Astrocyte (in vitro differentiated cells and primary cell): Measurements from ENCODE around the gene TRAPPC2. TPM values are rescaled to one million over a fixed set of nuclear protein-coding genes. Genes with fewer than 3 reads are reported as not detected.

ENCODE experiments used
- DNase-seq: peaks from one replicate; pipeline ENCODE4 v3.0.0-alpha.2; 2010; ENCODE audit warnings: low read depth
- FAIRE-seq: peaks from 2 replicates; lab custom pipeline; 2011; peaks lifted over from hg19 to GRCh38; lab: Jason Lieb, UNC
- H2AFZ ChIP-seq: 2 replicates; pipeline ENCODE4 v1.6.0; 2012; ENCODE audit warnings: low read depth, low read length, inconsistent platforms
- H3K27ac ChIP-seq: 2 replicates; pipeline ENCODE4 v1.5.1; 2011; ENCODE audit warnings: low read depth, low read length, inconsistent platforms
- H3K27me3 ChIP-seq: 2 replicates; pipeline ENCODE4 v1.6.0; 2011; ENCODE audit warnings: low read length, inconsistent platforms; ENCODE audit not compliant: insufficient read depth
- H3K36me3 ChIP-seq: 2 replicates; pipeline ENCODE4 v1.5.1; 2011; ENCODE audit warnings: low read length, inconsistent platforms; ENCODE audit not compliant: insufficient read depth
- H3K4me1 ChIP-seq: 2 replicates; pipeline ENCODE4 v1.5.1; 2011; ENCODE audit warnings: low read length, inconsistent platforms; ENCODE audit not compliant: insufficient read depth
- H3K4me2 ChIP-seq: 2 replicates; pipeline ENCODE4 v1.6.0; 2012; ENCODE audit warnings: low read length, inconsistent platforms
- H3K4me3 ChIP-seq: 2 replicates; pipeline ENCODE4 v1.5.1; 2011; ENCODE audit warnings: low read depth, mild to moderate bottlenecking, low read length, inconsistent platforms; ENCODE audit not compliant: insufficient read depth
- H3K79me2 ChIP-seq: 2 replicates; pipeline ENCODE4 v1.6.0; 2012; ENCODE audit warnings: mild to moderate bottlenecking, low read length, inconsistent platforms; ENCODE audit not compliant: insufficient read depth
- H3K9ac ChIP-seq: 2 replicates; pipeline ENCODE4 v1.6.0; 2012; ENCODE audit warnings: mild to moderate bottlenecking, low read length, inconsistent platforms
- H3K9me3 ChIP-seq: 2 replicates; pipeline ENCODE4 v1.5.1; 2012; ENCODE audit warnings: low read depth, mild to moderate bottlenecking, low read length, inconsistent platforms; ENCODE audit not compliant: insufficient read depth
- H4K20me1 ChIP-seq: 2 replicates; pipeline ENCODE4 v1.6.0; 2012; ENCODE audit warnings: low read length, inconsistent platforms; ENCODE audit not compliant: insufficient read depth
- H3K27ac Mint-ChIP-seq: one replicate; pipeline ENCODE4 v1.8.0; 2021; ENCODE audit warnings: mild to moderate bottlenecking, mixed read lengths; ENCODE audit not compliant: unreplicated experiment
- H3K27me3 Mint-ChIP-seq: one replicate; pipeline ENCODE4 v1.8.0; 2021; ENCODE audit warnings: low read depth, mixed read lengths; ENCODE audit not compliant: unreplicated experiment
- H3K36me3 Mint-ChIP-seq: one replicate; pipeline ENCODE4 v1.8.0; 2021; ENCODE audit warnings: low read depth, mixed read lengths; ENCODE audit not compliant: unreplicated experiment
- H3K4me1 Mint-ChIP-seq: one replicate; pipeline ENCODE4 v1.8.0; 2021; ENCODE audit warnings: low read depth, mixed read lengths; ENCODE audit not compliant: unreplicated experiment
- H3K4me3 Mint-ChIP-seq: one replicate; pipeline ENCODE4 v1.8.0; 2021; ENCODE audit warnings: mild to moderate bottlenecking, moderate library complexity, mixed read lengths; ENCODE audit not compliant: unreplicated experiment
- H3K9me3 Mint-ChIP-seq: one replicate; pipeline ENCODE4 v1.8.0; 2021; ENCODE audit warnings: mild to moderate bottlenecking, mixed read lengths; ENCODE audit not compliant: unreplicated experiment
- EZH2 ChIP-seq: IDR thresholded peaks from 2 replicates; pipeline ENCODE4 v1.6.1; 2012; ENCODE audit warnings: mild to moderate bottlenecking, low read length, inconsistent platforms; ENCODE audit not compliant: insufficient read depth
- total RNA-seq: library from RNA; stranded (reverse); gene quantifications from 2 replicates; pipeline ENCODE4 v1.2.1, GENCODE V29; 2021
- TF ChIP-seq, protein P1 (sequence below): IDR thresholded peaks from 2 replicates; pipeline ENCODE4 v1.5.1; 2011; ENCODE audit warnings: low read depth, mild to moderate bottlenecking, inconsistent platforms, low read length, moderate library complexity; ENCODE audit not compliant: insufficient read depth

The TRAPPC2 gene
- total RNA-seq, 1 donor from 2014 or later, result 17.0 TPM

GRCh38 chrX:13695601-13696115, 38.8 kb downstream of the TRAPPC2 start:
- Histone ChIP-seq H2AFZ (no peak overlapping the region), H3K4me1 (peaks cover 31% of the 10 kb centered on the region), H3K4me3 (no peak overlapping the region), H3K27ac (no peak overlapping the region), H3K79me2 (peaks cover 96% of the 10 kb centered on the region), H4K20me1 (peaks cover 51% of the 10 kb centered on the region), H3K9me3 (no peaks in the 10 kb centered on the region), H3K4me2 (no peak overlapping the region), H3K36me3 (no peaks in the 10 kb centered on the region), H3K9ac (no peak overlapping the region), H3K27me3 (no peaks in the 10 kb centered on the region)
- H3K4me3 Mint-ChIP-seq, result no peak overlapping the region
- H3K4me1 Mint-ChIP-seq, result peaks cover 33% of the 10 kb centered on the region
- no peaks in the 10 kb centered on the region for H3K27me3 Mint-ChIP-seq
- DNase-seq (no peak), FAIRE-seq (peak; percentile 77)
- H3K27ac Mint-ChIP-seq, result no peak overlapping the region
- no peaks in the 10 kb centered on the region for H3K9me3 Mint-ChIP-seq
- H3K36me3 Mint-ChIP-seq, result no peaks in the 10 kb centered on the region
- TF ChIP-seq, protein P1, sequence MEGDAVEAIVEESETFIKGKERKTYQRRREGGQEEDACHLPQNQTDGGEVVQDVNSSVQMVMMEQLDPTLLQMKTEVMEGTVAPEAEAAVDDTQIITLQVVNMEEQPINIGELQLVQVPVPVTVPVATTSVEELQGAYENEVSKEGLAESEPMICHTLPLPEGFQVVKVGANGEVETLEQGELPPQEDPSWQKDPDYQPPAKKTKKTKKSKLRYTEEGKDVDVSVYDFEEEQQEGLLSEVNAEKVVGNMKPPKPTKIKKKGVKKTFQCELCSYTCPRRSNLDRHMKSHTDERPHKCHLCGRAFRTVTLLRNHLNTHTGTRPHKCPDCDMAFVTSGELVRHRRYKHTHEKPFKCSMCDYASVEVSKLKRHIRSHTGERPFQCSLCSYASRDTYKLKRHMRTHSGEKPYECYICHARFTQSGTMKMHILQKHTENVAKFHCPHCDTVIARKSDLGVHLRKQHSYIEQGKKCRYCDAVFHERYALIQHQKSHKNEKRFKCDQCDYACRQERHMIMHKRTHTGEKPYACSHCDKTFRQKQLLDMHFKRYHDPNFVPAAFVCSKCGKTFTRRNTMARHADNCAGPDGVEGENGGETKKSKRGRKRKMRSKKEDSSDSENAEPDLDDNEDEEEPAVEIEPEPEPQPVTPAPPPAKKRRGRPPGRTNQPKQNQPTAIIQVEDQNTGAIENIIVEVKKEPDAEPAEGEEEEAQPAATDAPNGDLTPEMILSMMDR, result no peak
- no peak for TF ChIP-seq EZH2

DNA sequence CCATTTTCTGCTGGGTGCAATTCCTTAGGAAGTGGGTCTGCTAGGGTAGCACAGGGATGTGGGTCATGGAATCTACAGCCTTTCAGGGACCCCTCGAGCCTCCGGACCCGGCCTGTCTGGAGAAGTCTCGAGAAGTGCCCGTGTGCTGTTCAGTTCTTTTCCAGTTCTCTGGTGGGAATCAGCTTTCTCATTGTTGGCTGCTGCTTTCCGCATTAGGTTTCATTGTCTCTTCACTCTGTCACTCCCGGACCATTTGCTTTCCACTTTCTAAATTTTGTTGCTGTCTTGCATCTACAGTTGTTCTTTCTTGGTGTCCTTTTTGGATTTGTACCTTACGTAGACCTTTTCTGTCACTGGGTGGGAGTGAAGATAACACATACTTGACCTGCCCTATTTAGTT, 39.4 kb downstream of the TRAPPC2 start:
- DNase-seq (no peak), FAIRE-seq (no peak)
- peaks cover 31% of the 10 kb centered on the region for H3K4me1 ChIP-seq
- Mint-ChIP-seq H3K4me3 (peak overlapping the region; percentile 24), H3K27ac (peak overlapping the region; percentile 60), H3K27me3 (no peaks in the 10 kb centered on the region), H3K4me1 (peaks cover 37% of the 10 kb centered on the region), H3K36me3 (no peaks in the 10 kb centered on the region), H3K9me3 (no peaks in the 10 kb centered on the region)
- no peaks in the 10 kb centered on the region for H3K27me3 ChIP-seq
- no peak overlapping the region for H3K9ac ChIP-seq
- H3K79me2 ChIP-seq, result peaks cover 96% of the 10 kb centered on the region
- no peak overlapping the region for H3K27ac ChIP-seq
- no peak overlapping the region for H3K4me3 ChIP-seq
- H3K36me3 ChIP-seq, result no peaks in the 10 kb centered on the region
- H3K4me2 ChIP-seq, result peak overlapping the region; percentile 39
- peaks cover 46% of the 10 kb centered on the region for H4K20me1 ChIP-seq
- no peaks in the 10 kb centered on the region for H3K9me3 ChIP-seq
- no peak for TF ChIP-seq EZH2
- TF ChIP-seq, protein P1, result no peak
- H2AFZ ChIP-seq, result no peak overlapping the region

GRCh38 chrX:13694359-13694758, 40.1 kb downstream of the TRAPPC2 start:
- Histone ChIP-seq H3K27me3 (no peaks in the 10 kb centered on the region), H3K27ac (no peak overlapping the region), H4K20me1 (peaks cover 46% of the 10 kb centered on the region), H3K79me2 (peaks cover 96% of the 10 kb centered on the region), H2AFZ (no peak overlapping the region), H3K4me1 (peaks cover 29% of the 10 kb centered on the region), H3K9ac (no peak overlapping the region), H3K4me3 (no peak overlapping the region), H3K36me3 (no peaks in the 10 kb centered on the region), H3K4me2 (peak overlapping the region; percentile 39), H3K9me3 (no peaks in the 10 kb centered on the region)
- Mint-ChIP-seq H3K4me3 (no peak overlapping the region), H3K4me1 (peaks cover 37% of the 10 kb centered on the region), H3K36me3 (no peaks in the 10 kb centered on the region), H3K27ac (peak overlapping the region; percentile 53), H3K27me3 (no peaks in the 10 kb centered on the region), H3K9me3 (no peaks in the 10 kb centered on the region)
- no peak for TF ChIP-seq EZH2
- TF ChIP-seq, protein P1, result no peak
- FAIRE-seq (peak; percentile 5), DNase-seq (peak; percentile 15)
